ENCODE data around the gene IRX4. TPM values are rescaled to one million over a fixed set of nuclear protein-coding genes. Genes with fewer than 3 reads are reported as not detected.

IRX4 gene
- total RNA-seq, 2 donors from 2014 or later = not detected

GRCh38 chr5:1830571-1831228 lies 52.0 kb downstream of the IRX4 start:
- Histone ChIP-seq H3K27me3 (no peaks in the 10 kb centered on the region), H3K27ac (no peak overlapping the region), H3K4me3 (no peak overlapping the region), H3K9me3 (no peaks in the 10 kb centered on the region), H3K36me3 (replicated peaks in 1 of 2; ENCODE audit: insufficient read depth in 1 of 2, low read depth in 2 of 2) (no peaks in the 10 kb centered on the region), H3K4me1 (no peaks in the 10 kb centered on the region)
- ATAC-seq (no peak), DNase-seq (no peak)
- 75 to 76% methylated on average over 17 of the region's 17 CpGs for WGBS, 2 donors
- intact Hi-C loops (cut with DNase I) = no loop called here
- no peak for TF ChIP-seq POLR2A (IDR thresholded peaks at IDR 0.05)
- TF ChIP-seq CTCF (IDR thresholded peaks at IDR 0.05) = no peak

- Histone ChIP-seq H3K36me3 (replicated peaks in 1 of 2; ENCODE audit: insufficient read depth in 1 of 2, low read depth in 2 of 2) (no peaks in the 10 kb centered on the region), H3K4me3 (no peak overlapping the region), H3K27ac (no peak overlapping the region), H3K9me3 (no peaks in the 10 kb centered on the region), H3K27me3 (no peaks in the 10 kb centered on the region), H3K4me1 (no peaks in the 10 kb centered on the region)
- peak; percentile 17 to 56 (median 36) for DNase-seq
- TF ChIP-seq POLR2A (IDR thresholded peaks at IDR 0.05) = no peak
- no peak for TF ChIP-seq CTCF (IDR thresholded peaks at IDR 0.05)
- ATAC-seq = peak; percentile 53
- WGBS, 2 donors = 59 to 64% methylated on average over 14 to 22 of the region's 39 CpGs
- intact Hi-C loops (cut with DNase I) = no loop called here
Measured at GRCh38 chr5:1827886-1828397, 54.8 kb downstream of the IRX4 start.

Other genes with a start within 250 kb of the IRX4 start
- 10 to 100 TPM in 1 of 2 donors, 1 to 10 TPM in 1; 4.9 to 16.3 TPM for gene MRPL36, start 83.1 kb downstream of the IRX4 start, total RNA-seq
- gene NDUFS6, start 81.5 kb downstream of the IRX4 start, total RNA-seq = 10 to 100 TPM; 12.5 to 41.9 TPM